GM18508 (cell line): ENCODE data around the gene ZNF154.

Experiments
- ATAC-seq: cut with Tn5 transposase; IDR thresholded peaks from one replicate; pipeline ENCODE4 v1.9.1; 2021; ENCODE audit warnings: moderate number of reproducible peaks; ENCODE audit not compliant: insufficient read depth, unreplicated experiment

The ZNF154 gene

DNA sequence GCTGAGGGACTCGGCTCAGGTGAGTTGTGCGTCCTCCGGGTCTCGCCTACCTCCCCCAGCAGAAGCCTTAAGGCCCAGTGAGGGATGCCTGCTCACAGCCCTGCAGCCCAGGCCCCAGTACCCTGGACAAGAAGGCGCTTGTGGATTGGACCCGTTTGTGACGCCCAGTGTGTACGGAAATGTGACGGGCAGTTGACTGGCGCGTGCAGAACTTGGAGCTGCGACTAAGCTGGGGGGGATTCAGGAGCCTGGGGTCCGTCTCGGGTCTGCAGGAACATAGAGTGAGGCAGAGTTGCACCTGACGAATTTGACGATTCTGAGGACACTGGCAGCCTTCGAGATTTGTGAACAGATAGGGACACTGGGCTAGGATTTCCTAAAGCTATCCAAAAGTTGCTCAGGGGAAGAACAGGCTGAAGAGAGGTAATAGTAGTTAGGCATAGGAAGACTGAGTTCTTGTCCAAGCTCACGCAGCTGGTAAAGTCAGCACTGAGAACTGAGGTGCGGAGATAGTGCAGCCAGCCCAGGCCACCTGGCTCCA lies 26.7 kb downstream of the ZNF154 start:
- no peak for ATAC-seq

DNA sequence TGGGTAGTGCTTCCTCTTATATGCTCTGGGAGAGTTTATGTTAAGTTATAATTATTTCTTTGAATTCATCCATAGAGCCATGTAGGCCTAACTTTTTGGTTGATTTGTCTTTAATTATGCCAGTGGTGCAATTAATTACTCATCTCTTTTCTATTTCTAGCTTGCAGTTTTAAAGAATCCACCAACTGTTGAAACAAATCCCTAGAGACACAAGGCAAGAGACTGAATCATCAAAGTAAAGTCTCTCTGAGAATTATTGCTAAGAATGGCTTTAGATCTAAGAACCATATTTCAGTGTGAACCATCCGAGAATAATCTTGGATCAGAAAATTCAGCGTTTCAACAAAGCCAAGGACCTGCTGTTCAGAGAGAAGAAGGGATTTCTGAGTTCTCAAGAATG lies 33.1 kb downstream of the ZNF154 start:
- ATAC-seq: no peak

DNA sequence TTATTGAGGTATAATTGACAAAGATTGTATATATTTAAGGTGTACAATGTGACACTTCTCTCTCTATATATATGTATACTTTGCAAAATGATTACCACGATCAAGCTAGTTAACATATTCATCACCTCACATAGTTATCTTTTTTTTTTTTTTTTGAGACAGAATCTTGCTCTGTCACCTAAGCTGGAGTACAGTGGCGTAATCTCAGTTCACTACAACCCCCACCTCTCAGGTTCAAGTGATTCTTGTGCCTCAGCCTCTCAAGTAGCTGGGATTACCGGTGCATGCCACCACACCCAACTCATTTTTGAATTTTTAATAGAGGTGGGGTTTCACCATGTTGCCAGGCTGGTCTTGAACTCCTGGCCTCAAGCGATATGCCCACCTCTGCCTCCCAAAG lies 36.5 kb downstream of the ZNF154 start:
- no peak for ATAC-seq

DNA sequence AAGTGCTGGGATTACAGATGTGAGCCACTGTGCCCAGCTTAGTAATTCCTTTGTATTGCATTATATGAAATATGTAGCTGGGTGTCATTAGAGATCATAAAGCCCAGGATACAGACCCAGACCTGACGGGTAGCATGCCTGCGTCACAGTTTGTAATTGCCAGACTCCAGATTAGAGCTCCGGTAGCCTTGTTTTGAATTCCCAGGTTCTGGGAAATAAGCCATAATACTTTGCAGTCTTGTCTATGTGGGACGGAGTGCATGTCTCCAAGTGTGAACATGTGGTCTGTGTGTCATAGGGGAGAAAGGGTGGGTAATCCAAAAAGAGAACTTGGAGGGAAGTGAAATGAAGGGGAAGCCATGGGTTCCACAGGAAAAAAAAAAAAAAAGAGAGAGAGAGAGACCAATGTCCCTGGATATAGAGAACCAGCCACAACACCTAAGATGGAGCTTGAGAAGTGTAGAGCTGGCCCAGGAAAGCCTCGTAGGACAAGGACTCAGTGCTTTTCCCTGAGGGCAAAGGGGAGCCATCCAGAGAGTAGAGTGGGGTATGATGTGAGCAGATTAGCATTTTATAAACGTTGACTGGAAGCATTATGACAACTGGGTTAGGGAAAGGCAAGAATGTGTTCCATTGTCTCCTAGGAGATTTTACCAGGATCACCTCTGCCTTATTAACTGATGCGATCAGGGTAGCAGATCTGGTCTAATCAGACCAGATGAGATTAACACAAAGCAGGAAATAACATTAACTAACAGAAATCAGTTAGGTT lies 37.7 kb downstream of the ZNF154 start:
- no peak for ATAC-seq

DNA sequence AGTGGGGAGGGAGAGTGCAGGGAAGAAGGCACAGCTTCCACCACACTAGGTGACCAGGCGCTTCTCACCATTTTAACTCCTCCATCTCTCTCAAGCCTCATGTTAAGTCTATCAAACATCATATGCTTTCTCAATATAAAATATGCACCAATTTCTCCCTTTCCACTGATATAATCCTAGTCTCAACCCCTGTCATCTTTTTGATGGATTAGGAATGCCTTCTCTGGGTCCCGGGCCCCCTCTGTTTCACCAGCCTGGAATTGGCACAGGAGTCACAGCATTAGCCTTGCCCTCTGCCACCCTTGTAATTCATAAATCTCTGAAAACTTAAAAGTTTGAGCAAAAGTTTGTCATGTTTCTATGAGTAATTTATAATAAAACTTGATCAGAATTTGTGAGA lies 40.4 kb downstream of the ZNF154 start, which contains the start of gene ZSCAN4:
ZSCAN4 (plus strand) TSS at position 301 of the 400 bp plus-strand sequence. CDS start 7,211 bp downstream, outside the sequence.
- ATAC-seq: no peak

DNA sequence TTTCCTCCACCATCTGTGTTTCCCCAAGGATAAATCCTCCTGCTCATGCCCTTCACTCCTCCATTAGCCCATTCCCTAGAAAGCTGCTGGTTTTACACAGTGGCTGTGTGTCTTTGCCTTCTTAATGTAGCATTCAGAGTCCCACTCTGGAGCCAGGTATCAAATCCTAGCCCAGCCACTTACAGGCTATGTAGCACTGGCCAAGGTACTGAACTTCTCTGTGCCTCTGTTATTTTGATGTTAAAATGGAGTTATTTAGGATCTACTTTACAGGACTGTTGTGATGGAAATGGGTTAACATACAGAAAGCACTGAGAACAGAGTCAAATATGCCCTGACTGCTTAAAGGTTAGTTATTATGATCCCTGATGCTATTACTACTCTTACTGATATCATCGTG lies 41.8 kb downstream of the ZNF154 start:
- ATAC-seq: no peak

DNA sequence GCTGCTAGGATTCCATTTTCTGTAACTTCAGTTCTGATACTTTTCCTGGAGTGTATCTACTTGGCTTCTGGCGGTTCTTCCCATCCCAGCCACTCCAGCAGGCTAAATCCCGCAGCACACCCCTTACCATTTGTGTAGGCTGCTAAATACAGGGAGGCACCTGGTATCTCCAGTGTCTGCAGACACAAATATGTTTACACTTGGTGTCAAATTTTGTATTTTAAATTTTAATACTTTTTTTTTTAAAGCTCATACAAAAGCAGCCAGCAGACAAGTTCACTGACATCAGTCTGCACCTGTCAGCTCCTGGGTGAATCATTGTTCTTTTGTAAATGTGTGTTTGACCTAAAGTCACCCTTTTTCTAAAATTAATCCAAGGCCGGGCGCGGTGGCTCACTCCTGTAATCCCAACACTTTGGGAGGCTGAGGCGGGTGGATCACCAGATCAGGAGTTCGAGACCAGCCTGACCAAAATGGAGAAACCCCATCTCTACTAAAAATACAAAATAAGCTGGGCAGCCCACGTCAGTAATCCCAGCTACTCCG lies 43.7 kb downstream of the ZNF154 start:
- ATAC-seq: no peak

DNA sequence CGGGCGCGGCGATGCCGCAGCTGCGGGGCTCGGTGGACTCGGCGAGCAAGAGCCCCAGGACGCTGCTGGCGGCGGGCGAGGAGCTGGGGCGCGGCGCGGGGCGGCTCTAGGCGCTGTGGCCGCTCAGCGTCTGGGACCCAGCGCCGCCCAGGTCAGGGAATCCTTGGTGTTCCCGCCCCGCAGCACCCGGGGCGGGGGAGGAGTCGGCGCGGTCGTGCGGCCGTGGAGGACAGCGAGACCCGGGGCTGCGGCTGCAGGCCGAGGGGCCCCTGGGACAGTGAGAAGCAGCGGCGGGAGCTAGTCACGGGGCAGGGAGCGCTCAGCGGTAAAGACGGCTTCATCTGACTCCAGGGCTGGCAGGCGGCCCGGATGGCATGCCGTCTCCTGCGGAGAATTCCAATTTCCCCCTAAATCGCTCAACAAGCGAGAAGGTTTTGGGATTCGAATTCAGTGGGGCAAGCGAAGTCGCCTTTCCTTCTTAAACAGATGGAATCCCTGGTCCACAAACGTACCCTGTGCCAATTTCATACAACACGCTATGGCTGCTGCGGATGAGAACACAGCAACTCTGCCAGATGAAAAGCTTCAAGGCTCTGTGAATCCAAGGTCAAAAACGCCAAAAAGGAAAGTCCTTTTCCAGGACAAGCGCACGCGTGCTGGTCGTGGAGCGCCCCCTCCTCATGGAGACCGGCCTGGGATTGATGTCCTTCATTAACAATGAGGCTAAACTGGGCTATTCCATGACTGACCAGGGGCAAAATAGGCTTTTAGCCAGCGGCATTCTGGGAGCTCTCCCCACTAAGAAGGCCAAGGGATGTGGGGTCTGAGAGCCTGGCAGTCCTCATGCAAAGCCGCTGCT lies 44.5 kb downstream of the ZNF154 start:
- ATAC-seq: no peak

DNA sequence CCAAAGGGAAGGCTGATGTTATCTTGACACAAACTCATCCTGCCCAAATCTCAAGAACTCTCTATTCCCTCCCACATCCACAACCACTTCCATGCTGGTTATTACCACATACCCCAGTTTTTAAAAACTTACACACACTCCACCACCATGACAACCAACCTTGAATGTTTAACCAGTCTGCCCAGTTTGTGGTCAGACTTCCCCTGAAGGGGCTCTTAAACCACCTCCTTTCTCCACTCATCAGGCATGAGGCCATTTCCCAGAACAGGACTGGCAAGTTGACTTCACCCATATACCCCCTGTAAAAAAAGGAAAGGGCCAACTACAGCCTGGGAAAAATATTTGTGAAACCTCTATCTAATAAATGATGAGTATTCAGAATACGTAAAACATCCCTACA lies 52.7 kb downstream of the ZNF154 start:
- ATAC-seq: no peak

DNA sequence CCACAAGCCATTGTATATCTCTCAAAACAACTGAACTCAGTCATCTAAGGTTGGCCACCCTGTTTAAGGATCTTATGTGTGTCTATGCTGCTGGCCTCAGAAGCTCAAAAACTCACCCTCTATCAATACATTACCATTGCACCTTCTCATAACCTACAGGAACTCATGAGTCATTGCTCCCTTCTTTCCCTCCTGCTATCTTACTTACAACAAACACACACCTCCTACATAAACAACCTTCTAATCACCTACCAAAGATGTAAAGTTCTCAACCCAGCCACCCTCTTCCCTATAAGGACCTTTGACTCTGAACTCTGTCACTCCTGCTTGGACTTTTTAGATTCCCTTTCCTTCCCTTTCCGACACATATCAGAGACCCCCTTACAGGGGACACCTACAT lies 53.6 kb downstream of the ZNF154 start:
- no peak for ATAC-seq

DNA sequence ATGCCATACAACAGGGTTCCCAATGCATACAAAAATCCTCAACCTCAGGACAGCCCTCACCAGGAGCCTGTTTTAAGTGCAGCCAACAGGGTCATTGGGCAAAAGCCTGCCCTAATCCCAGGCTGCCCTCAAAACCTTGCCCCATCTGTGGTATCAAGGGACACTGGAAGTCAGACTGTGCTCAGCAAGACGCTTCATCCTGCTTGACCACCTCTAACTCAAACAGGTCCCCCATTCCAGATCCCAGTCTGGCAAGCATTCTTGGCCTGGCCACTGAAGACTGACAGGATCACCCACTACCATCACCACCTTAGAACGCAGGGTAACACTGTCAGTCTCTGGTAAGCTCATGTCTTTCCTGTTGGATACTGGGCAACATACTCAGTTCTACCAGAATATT lies 55.3 kb downstream of the ZNF154 start:
- ATAC-seq: no peak

DNA sequence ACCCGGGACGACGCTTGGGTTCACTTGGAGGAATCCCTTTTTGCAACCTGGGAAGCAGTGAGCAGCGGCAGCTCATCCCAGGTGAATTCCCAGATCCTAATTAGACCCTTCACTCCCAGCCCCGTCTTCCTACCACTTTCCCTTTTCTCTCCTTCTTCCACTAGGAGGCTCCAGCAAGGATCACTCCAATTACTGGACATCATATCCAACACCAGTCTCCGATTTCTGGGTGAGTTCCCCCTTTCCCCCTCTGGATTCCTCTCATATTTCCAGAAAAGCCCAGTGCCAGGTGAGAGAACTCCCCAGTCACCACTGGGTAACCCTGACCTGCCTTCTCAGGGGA lies 57.4 kb downstream of the ZNF154 start:
- no peak for ATAC-seq

DNA sequence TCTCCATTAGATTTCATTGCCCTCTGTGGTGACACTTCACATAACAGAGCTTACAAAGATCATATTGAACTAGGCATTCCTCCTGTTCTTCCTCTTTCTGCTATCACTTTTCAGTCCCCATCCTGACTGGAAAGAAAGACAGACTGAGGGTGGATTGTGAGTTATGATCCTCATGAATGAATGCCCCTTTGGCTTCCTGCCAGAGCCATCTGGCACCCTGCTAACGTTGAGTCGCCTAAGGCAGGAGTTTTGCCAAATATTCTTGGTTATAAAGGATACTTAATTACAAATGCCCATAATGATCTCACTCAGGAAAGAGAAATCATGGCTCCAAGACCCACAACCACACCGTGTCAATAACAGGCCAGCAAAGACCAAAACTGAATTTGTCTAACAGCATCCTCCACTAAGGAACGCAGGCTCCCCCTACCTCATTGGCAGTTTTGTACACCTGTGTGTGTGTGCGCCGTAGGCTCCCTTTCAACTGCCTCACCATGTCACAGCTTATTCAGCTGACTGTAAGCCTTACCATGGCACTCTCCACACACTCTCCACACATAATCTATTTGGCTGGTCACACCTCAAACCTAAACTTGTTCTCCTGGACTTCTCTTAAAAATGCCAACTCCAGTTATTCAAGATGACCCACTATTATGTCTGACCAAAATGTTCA lies 60.5 kb downstream of the ZNF154 start:
- no peak for ATAC-seq
